ENCODE data around the gene BBS10. TPM values are rescaled to one million over a fixed set of nuclear protein-coding genes. Genes with fewer than 3 reads are reported as not detected.

Gene BBS10
- total RNA-seq, 4 donors from 2014 or later, result 11.4 to 17.6 (median 13.5) TPM

- H3K36me3 ChIP-seq, result no peaks in the 10 kb centered on the region
- no peaks in the 10 kb centered on the region for H3K4me1 ChIP-seq
- no peaks in the 10 kb centered on the region for H3K27me3 ChIP-seq
- H3K4me3 ChIP-seq (replicated peaks in 1 of 3), result no peak overlapping the region
- no peak overlapping the region for H3K27ac ChIP-seq
- intact Hi-C loops (cut with DNase I), result no loop called here
- no peak for DNase-seq
- H3K9me3 ChIP-seq, result no peaks in the 10 kb centered on the region
- TF ChIP-seq POLR2A (IDR thresholded peaks at IDR 0.05), result no peak
- TF ChIP-seq CTCF (IDR thresholded peaks at IDR 0.05), result no peak
- 88 to 95% methylated on average over 1 of the region's 1 CpG for WGBS, 2 donors
These were observed 30.2 kb downstream of the BBS10 start for GRCh38 chr12:76317976-76318375.

GRCh38 chr12:76316468-76316867 lies 31.7 kb downstream of the BBS10 start:
- WGBS, 2 donors, result 86 to 92% methylated on average over 7 of the region's 7 CpGs

GRCh38 chr12:76313299-76313698 lies 34.9 kb downstream of the BBS10 start:
- TF ChIP-seq CTCF (IDR thresholded peaks at IDR 0.05), result no peak
- no peak for TF ChIP-seq POLR2A (IDR thresholded peaks at IDR 0.05)
- DNase-seq, result no peak
- Histone ChIP-seq H3K27ac (no peak overlapping the region), H3K27me3 (no peaks in the 10 kb centered on the region), H3K9me3 (no peaks in the 10 kb centered on the region), H3K4me1 (no peaks in the 10 kb centered on the region), H3K4me3 (replicated peaks in 1 of 3) (no peak overlapping the region), H3K36me3 (no peaks in the 10 kb centered on the region)
- 74 to 79% methylated on average over 9 of the region's 9 CpGs for WGBS, 2 donors
- intact Hi-C loops (cut with DNase I), result no loop called here

More at GRCh38 chr12:76316468-76316867, 31.7 kb downstream of the BBS10 start:
- H3K27me3 ChIP-seq, result no peaks in the 10 kb centered on the region
- DNase-seq, result no peak
- TF ChIP-seq CTCF (IDR thresholded peaks at IDR 0.05) (no peak), POLR2A (IDR thresholded peaks at IDR 0.05) (no peak)
- H3K4me1 ChIP-seq, result no peaks in the 10 kb centered on the region
- no peaks in the 10 kb centered on the region for H3K36me3 ChIP-seq
- intact Hi-C loops (cut with DNase I), result no loop called here
- H3K4me3 ChIP-seq (replicated peaks in 1 of 3), result no peak overlapping the region
- H3K27ac ChIP-seq, result no peak overlapping the region
- no peaks in the 10 kb centered on the region for H3K9me3 ChIP-seq

- DNase-seq, result no peak
These were observed 35.9 kb downstream of the BBS10 start for GRCh38 chr12:76312315-76312714.

GRCh38 chr12:76311796-76312195 lies 36.4 kb downstream of the BBS10 start:
- Histone ChIP-seq H3K36me3 (no peaks in the 10 kb centered on the region), H3K27me3 (no peaks in the 10 kb centered on the region), H3K9me3 (no peaks in the 10 kb centered on the region), H3K4me1 (no peaks in the 10 kb centered on the region), H3K4me3 (replicated peaks in 1 of 3) (no peak overlapping the region), H3K27ac (no peak overlapping the region)
- 92 to 93% methylated on average over 3 of the region's 3 CpGs for WGBS, 2 donors
- TF ChIP-seq POLR2A (IDR thresholded peaks at IDR 0.05) (no peak), CTCF (IDR thresholded peaks at IDR 0.05) (no peak)
- no peak for DNase-seq
- intact Hi-C loops (cut with DNase I), result no loop called here

More at GRCh38 chr12:76312315-76312714, 35.9 kb downstream of the BBS10 start:
- H3K27ac ChIP-seq, result no peak overlapping the region
- no peak for TF ChIP-seq CTCF (IDR thresholded peaks at IDR 0.05)
- no peak for TF ChIP-seq POLR2A (IDR thresholded peaks at IDR 0.05)
- H3K27me3 ChIP-seq, result no peaks in the 10 kb centered on the region
- H3K36me3 ChIP-seq, result no peaks in the 10 kb centered on the region
- no peaks in the 10 kb centered on the region for H3K4me1 ChIP-seq
- H3K4me3 ChIP-seq (replicated peaks in 1 of 3), result no peak overlapping the region
- intact Hi-C loops (cut with DNase I), result no loop called here
- no peaks in the 10 kb centered on the region for H3K9me3 ChIP-seq
- 37 to 46% methylated on average over 7 of the region's 7 CpGs for WGBS, 2 donors

All from thyroid gland (tissue), 4 donors.